ENCODE measurements around the gene SLC44A1.

Gene SLC44A1

GRCh38 chr9:105485131-105485530, 240.7 kb downstream of the SLC44A1 start:
- DNase-seq = no peak
